ENCODE measurements around the gene ZNF555. TPM values are rescaled to one million over a fixed set of nuclear protein-coding genes. Genes with fewer than 3 reads are reported as not detected.

ZNF555 gene
- total RNA-seq, 1 donor from 2014 or later: 7.7 TPM

- Histone ChIP-seq H3K9me3 (no peaks in the 10 kb centered on the region), H3K4me3 (no peak overlapping the region), H3K27me3 (ENCODE audit: low read depth) (no peaks in the 10 kb centered on the region), H3K27ac (no peak overlapping the region), H3K4me1 (no peaks in the 10 kb centered on the region), H3K36me3 (peaks cover 59% of the 10 kb centered on the region)
- ATAC-seq (no peak), DNase-seq (no peak)
- intact Hi-C loops (cut with DNase I): no loop called here
- no peak for TF ChIP-seq CTCF (IDR thresholded peaks at IDR 0.05)
Observed at GRCh38 chr19:2809387-2810140, 31.7 kb upstream of the ZNF555 start.

GRCh38 chr19:2810141-2811091 is 30.9 kb upstream of the ZNF555 start:
- Histone ChIP-seq H3K4me3 (no peak overlapping the region), H3K9me3 (no peaks in the 10 kb centered on the region), H3K36me3 (peaks cover 54% of the 10 kb centered on the region), H3K4me1 (no peaks in the 10 kb centered on the region), H3K27ac (no peak overlapping the region), H3K27me3 (ENCODE audit: low read depth) (no peaks in the 10 kb centered on the region)
- intact Hi-C loops (cut with DNase I): no loop called here
- DNase-seq: no peak
- no peak for TF ChIP-seq CTCF (IDR thresholded peaks at IDR 0.05)
- ATAC-seq: no peak

- ATAC-seq: no peak
- H3K36me3 ChIP-seq: peaks cover 52% of the 10 kb centered on the region
Observed at GRCh38 chr19:2811221-2811722, 30.0 kb upstream of the ZNF555 start.

GRCh38 chr19:2811735-2812413 is 29.4 kb upstream of the ZNF555 start:
- intact Hi-C loops (cut with DNase I): no loop called here
- no peak overlapping the region for H3K4me3 ChIP-seq
- peaks cover 47% of the 10 kb centered on the region for H3K36me3 ChIP-seq
- no peaks in the 10 kb centered on the region for H3K27me3 ChIP-seq (ENCODE audit: low read depth)
- H3K9me3 ChIP-seq: no peaks in the 10 kb centered on the region
- no peak overlapping the region for H3K27ac ChIP-seq
- TF ChIP-seq CTCF (IDR thresholded peaks at IDR 0.05): no peak
- DNase-seq: no peak
- no peak for ATAC-seq
- no peaks in the 10 kb centered on the region for H3K4me1 ChIP-seq

More at GRCh38 chr19:2811221-2811722, 30.0 kb upstream of the ZNF555 start:
- TF ChIP-seq CTCF (IDR thresholded peaks at IDR 0.05): no peak
- no peak overlapping the region for H3K4me3 ChIP-seq
- H3K9me3 ChIP-seq: no peaks in the 10 kb centered on the region
- no peak overlapping the region for H3K27ac ChIP-seq
- H3K27me3 ChIP-seq (ENCODE audit: low read depth): no peaks in the 10 kb centered on the region
- intact Hi-C loops (cut with DNase I): no loop called here
- no peaks in the 10 kb centered on the region for H3K4me1 ChIP-seq
- no peak for DNase-seq

Data from lower lobe of right lung (tissue), 2 donors.